Stimulated activated CD8-positive, alpha-beta memory T cell treated with anti-CD3 and anti-CD28 coated beads, Interleukin-15, amount 100 ng/mL, for 24 hours (primary cell): ENCODE results near the gene PALM2AKAP2.

Source experiments
- DNase-seq: peaks from one replicate; pipeline ENCODE4 v3.0.0-alpha.2; 2020; ENCODE audit warnings: low read depth

PALM2AKAP2 gene

GRCh38 chr9:109771796-109772531, 8.0 kb upstream of the PALM2AKAP2 start:
- DNase-seq = no peak

- no peak for DNase-seq
Measured at GRCh38 chr9:109775516-109775915, 4.5 kb upstream of the PALM2AKAP2 start.

DNA sequence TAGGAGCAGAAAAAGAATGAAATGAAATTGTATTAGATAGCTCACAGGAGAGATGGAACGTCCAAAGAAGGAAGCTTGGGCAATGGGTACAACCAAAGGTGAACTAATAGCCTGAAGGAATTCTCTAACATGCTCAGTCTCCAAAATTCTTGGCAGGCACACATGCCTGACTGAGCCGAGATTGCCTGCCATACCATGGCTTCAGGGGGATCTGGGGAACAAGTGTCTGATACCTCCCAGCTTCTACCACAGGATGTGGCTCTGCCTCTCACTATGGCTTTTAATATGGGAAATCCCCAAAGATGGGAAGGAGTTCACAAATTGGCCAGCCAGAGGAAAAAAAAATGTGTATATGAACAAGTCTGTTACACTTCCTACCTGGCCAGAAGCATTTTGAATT, 3.6 kb upstream of the PALM2AKAP2 start:
- DNase-seq = no peak

- DNase-seq = no peak
Measured at GRCh38 chr9:109780453-109781033, 545 bp downstream of the PALM2AKAP2 start.

DNA sequence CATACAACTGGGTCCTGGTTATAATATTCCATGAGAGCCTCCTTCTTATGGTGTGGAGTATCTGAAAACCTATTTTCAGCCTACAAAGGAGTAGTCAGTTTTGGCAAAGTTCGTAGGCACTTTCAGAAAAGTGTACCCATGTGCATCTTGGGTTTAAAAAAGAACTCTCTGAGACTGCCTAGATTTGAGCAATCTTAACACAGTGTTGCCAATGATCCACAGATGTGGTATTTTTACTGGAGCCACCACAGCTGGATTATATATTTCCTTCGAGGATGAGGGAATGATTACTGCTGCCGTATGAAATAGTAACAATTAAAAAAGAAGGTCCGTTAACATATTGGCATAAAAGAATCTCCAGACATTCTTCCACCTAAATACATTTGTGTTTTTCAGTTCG, 1.1 kb downstream of the PALM2AKAP2 start:
- no peak for DNase-seq

- DNase-seq = no peak
Measured at GRCh38 chr9:109781541-109782197, 1.7 kb downstream of the PALM2AKAP2 start.

DNA sequence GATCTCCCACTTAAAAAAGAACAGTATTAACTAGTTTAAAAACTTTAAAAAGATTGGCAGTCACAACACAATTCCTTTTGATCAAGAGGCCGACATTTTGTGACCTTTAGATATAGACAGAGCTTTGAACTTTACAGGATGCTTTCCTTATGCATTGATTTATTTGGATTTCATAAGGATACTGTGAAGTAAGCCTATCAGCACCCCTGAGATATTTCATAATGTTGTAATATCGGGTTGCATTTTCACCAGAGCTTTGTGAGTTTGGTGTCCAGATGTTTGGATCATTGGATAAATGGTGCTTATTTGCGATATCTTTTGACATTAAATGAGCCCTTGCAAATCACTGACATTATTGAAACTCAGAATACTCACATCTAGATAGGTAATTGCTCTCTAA, 7.7 kb downstream of the PALM2AKAP2 start:
- no peak for DNase-seq

- DNase-seq = no peak
Measured at GRCh38 chr9:109789556-109789955, 9.6 kb downstream of the PALM2AKAP2 start.

GRCh38 chr9:109789971-109790370, 10.0 kb downstream of the PALM2AKAP2 start:
- DNase-seq = no peak

DNA sequence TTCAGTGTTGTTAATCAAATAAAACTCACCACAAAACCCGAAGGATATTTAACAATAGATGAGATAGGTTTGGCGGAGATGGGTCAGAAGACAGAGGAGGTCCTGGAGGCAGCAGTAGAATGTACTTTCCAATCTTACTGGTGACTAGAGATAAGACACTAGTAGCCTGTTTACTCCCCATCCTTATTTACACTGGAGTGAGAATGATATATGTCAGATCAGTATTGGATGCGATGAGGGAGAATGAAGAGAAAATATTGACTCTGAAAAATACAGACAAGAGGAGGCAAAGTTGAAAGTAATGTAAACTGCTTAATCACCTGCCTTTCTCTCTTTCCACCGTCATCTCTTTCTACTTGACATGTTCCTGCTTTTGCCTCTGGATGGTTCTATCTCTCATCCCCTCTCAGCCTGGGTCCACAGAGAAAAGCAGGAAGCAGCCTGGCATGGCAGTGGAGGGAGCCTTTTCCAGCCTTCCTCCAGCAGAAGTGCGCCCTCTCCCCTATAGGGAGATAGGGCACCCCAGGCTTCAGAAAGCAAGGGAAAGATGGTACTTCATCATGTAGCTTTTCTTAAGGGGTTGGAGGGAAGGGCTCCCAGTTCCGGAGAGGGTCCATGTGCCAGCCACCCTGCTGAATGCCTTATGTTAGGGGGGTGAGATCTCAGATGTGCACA, 11.1 kb downstream of the PALM2AKAP2 start:
- DNase-seq = no peak

DNA sequence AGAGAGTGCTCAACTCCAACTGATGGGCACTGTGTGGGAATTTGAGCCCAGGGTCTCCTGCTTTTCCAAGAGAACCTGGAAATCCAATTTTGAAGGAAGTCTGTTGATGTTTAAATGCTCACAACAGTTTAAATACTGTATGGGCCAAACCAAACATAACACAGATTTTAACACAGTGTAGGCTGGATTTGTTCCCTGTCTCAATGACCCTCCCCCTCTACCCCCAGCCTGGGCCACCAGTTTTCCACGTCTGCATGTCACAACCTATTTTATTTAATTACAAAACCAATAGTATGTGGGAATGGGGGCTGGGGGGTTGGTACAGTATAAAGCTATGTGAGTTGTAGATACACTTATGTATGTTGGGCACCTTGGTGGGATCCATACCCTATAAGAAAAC, 11.7 kb downstream of the PALM2AKAP2 start:
- DNase-seq = no peak

DNA sequence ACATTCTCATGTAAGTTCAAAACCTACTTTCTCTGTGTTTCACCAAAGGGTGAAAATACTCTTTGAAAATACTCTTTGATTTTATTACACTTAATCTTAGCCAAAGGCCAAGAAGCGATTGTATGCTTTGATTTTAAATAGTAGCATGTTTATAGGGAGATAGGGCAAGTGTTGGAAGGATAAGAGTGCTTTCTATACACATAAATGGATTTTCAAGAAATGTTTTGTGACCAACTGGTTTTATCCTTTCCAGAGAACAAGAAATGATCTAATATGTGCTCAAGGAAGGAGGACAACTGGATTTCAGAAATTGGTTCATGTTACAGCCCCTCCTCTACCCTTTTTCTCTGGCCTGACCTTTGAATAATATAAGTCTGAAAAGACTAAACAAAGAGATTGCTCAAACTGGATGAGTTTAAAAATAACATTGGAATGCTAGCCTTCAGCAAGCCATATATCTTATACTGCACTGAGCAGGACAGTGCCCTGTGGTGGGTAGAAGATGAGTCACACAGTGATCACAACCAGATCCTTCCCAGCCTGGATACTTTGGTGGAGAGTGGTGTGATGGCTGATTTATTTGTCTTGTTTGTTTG, 13.1 kb downstream of the PALM2AKAP2 start:
- DNase-seq = no peak

DNA sequence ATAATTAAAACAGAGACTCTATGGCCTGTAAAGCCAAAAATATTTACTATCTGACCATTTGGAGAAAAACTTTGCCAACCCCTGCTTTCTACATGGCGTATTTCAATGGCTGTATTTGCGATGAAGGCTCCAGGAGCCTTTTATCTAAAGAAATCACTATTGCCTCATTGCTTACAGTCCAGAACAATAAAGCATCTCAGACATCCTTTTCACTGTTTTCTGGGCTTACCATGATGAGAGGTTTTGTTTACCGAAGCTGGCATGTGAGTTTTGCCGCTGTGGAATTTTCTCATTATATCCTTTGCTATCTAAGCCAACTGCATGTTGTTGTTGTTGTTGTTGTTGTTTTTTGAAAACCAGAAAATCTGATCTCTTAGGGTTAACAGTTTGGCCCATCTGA, 13.9 kb downstream of the PALM2AKAP2 start:
- DNase-seq = no peak

GRCh38 chr9:109794361-109795012, 14.5 kb downstream of the PALM2AKAP2 start:
- no peak for DNase-seq

DNA sequence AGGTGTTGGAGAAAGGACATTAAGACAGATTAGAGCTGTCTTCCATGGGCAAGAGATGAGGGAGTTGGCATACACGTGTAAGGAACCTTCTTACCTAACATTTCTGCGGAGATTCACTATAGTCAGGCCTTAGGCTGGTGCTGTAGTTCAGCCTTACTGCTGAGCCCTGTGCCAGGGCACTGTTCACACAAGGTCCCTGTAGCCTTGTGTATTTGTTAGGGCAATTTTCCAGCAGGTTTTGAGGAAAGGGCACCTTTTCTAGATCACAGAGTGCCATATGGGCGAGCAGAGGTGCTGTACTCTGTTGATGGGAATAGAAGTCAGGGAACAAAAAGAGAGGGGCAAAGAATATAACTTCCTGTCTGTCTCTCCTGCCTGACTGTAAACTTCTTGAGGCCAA, 15.6 kb downstream of the PALM2AKAP2 start:
- DNase-seq = no peak

- DNase-seq = no peak
Measured at GRCh38 chr9:109796078-109796477, 16.1 kb downstream of the PALM2AKAP2 start.

DNA sequence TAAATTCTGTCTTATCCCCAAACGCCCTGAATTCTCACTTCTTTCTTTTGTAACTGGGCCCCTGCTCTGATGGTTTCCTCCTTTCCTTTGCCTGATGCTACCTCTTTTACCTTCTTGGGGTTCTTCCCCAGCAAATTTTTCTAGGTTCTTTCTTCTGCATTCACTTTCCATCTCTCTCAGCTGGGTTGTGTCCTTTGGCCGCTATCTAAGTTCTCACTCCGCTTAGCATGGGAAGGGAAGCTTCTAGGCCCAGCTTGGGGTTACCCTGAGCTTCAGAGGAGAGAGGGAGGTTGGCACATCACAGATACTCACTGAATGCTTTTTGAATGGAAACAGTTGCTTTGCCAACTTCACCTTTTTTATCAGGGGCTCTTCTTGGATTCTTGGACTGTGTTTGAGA, 17.0 kb downstream of the PALM2AKAP2 start:
- no peak for DNase-seq

GRCh38 chr9:109797509-109797908, 17.5 kb downstream of the PALM2AKAP2 start:
- DNase-seq = no peak

GRCh38 chr9:109799141-109799540, 19.1 kb downstream of the PALM2AKAP2 start:
- no peak for DNase-seq

DNA sequence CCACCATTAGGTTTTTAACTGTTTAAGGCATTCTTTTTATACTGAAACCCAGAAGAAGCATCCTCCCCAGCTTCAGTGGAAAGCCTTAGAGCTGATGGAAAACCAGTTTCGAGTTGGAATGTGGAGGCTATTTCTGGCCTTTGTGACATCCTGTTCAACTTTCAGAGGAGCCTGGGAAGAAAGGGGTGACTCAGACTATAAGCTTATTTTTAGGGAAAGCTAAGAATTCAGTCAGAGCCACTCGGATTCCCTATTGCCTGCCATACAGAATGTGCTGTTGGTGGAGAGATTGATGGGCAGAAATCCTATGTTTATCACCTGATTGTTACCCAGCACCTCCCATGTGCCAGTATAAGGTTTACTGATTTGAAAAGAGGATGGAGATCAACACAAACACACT, 19.8 kb downstream of the PALM2AKAP2 start:
- no peak for DNase-seq

- no peak for DNase-seq
Measured at GRCh38 chr9:109801484-109801883, 21.5 kb downstream of the PALM2AKAP2 start.

GRCh38 chr9:109802491-109802890, 22.5 kb downstream of the PALM2AKAP2 start:
- DNase-seq = no peak
